HEK293T (cell line): ENCODE results near the gene EIF4EBP2.

ENCODE experiments used
- FOXK2 ChIP-seq: fragments of 450-650 bp; IDR thresholded peaks from 2 replicates; pipeline ENCODE4 v1.6.1; 2016; ENCODE audit warnings: mild to moderate bottlenecking
- SP1 ChIP-seq: fragments of 450-650 bp; IDR thresholded peaks from 2 replicates; pipeline ENCODE4 v1.6.1; 2017
- SUZ12 ChIP-seq: fragments of 450-650 bp; IDR thresholded peaks from 2 replicates; pipeline ENCODE4 v1.6.1; 2016; ENCODE audit warnings: mild to moderate bottlenecking
- TARDBP ChIP-seq: fragments of 450-650 bp; IDR thresholded peaks from 2 replicates; pipeline ENCODE4 v1.6.1; 2016

DNA sequence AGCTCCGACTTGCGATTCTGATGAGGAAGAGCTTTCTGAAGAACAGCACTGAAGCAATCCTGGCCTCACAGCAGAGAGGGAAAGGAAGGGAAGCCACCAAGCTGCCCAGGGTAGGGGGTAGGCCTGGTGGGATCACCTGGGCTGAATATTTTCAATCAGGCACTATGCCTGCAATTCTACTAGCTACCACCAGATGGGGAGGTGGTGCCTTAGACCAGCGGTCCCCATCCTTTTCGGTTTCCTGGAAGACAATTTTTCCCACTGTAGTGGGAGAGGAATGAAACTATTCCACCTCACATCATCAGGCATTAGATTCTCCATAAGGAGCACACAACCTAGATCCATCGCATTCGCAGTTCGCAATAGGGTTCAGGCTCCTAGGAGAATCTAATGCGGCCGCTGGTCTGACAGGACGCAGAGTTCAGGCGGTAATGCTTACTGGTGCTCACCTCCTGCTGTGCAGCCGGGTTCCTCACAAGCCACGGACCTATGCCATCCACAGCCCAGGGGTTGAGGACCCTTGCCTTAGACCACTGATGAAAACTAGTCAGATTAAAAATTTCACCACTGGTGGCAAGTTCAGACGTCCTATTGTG, 24.3 kb upstream of the EIF4EBP2 start:
- TF ChIP-seq FOXK2 (no peak), TARDBP (no peak), SUZ12 (no peak), SP1 (no peak)
